Endothelial cell of umbilical vein (primary cell): ENCODE data around the gene TIMM50. TPM values are rescaled to one million over a fixed set of nuclear protein-coding genes. Genes with fewer than 3 reads are reported as not detected.

Experiments used
- BruUV-seq: library from RNA; stranded (reverse); fragments of 400-500 nt; replicated peaks from 2 replicates; lab custom pipeline; 2021; lab: Mats Ljungman, UMichigan
- CTCF ChIA-PET: fragments of 300-600, 350-600 bp; sonication (Branson Sonifier 250); formaldehyde crosslinking; loops from one replicate; lab custom pipeline; 2021; ENCODE audit warnings: antibody characterized with exemption, inconsistent platforms; lab: Charles Lee
- POLR2A ChIA-PET: fragments of 300-600, 350-600 bp; sonication (Branson Sonifier 250); formaldehyde crosslinking; loops from one replicate; lab custom pipeline; 2021; ENCODE audit warnings: antibody characterized with exemption, inconsistent platforms; lab: Charles Lee
- DNase-seq: peaks from one replicate; pipeline ENCODE4 v3.0.0-alpha.2; 2011; ENCODE audit warnings: low read depth, low spot score
- FAIRE-seq: peaks from 2 replicates; lab custom pipeline; 2011; peaks lifted over from hg19 to GRCh38; lab: Jason Lieb, UNC
- H2AFZ ChIP-seq: 2 replicates; pipeline ENCODE4 v1.6.0; 2012; ENCODE audit warnings: low read depth, low read length, control low read depth, inconsistent platforms
- H3K27ac ChIP-seq: 2 replicates; pipeline ENCODE4 v1.5.1; 2011; ENCODE audit warnings: low read depth, mild to moderate bottlenecking, control low read depth, low read length, moderate library complexity; ENCODE audit not compliant: insufficient read depth
- H3K27me3 ChIP-seq, 2 experiments: 2 replicates each; pipeline versions ENCODE4 v1.6.0 to v1.6.1; 2011; ENCODE audit warnings: low read length in 2 of 2, mixed read lengths in 1 of 2; ENCODE audit not compliant: control insufficient read depth in 2 of 2, insufficient read depth in 2 of 2
- H3K36me3 ChIP-seq, 2 experiments: 2 replicates in 1 of 2; 3 replicates in 1 of 2; pipeline ENCODE4 v1.5.1; 2011; ENCODE audit warnings: low read length in 2 of 2, mild to moderate bottlenecking in 1 of 2, moderate library complexity in 1 of 2; ENCODE audit not compliant: control insufficient read depth in 2 of 2, insufficient read depth in 2 of 2; ENCODE audit errors: extremely low read depth in 1 of 2
- H3K4me1 ChIP-seq: 3 replicates; pipeline ENCODE4 v1.5.1; 2011; ENCODE audit warnings: mild to moderate bottlenecking, low read length; ENCODE audit not compliant: control insufficient read depth, insufficient read depth; ENCODE audit errors: extremely low read depth
- H3K4me2 ChIP-seq: 2 replicates; pipeline ENCODE4 v1.6.1; 2011; ENCODE audit warnings: low read length, control low read depth, mixed read lengths; ENCODE audit not compliant: insufficient read depth
- H3K4me3 ChIP-seq, 3 experiments: fragments of 200-600 bp in 1 of 3; sonication (generic), shearing (Covaris generic) in 1 of 3; replicated peaks in 1 of 3; 2 replicates each; pipeline ENCODE4 v1.5.1; 2011 to 2016; ENCODE audit warnings: control low read depth in 3 of 3, low read length in 3 of 3, mild to moderate bottlenecking in 2 of 3, inconsistent platforms in 1 of 3, low read depth in 1 of 3, moderate library complexity in 1 of 3; ENCODE audit not compliant: insufficient read depth in 1 of 3
- H3K79me2 ChIP-seq: 2 replicates; pipeline ENCODE4 v1.6.0; 2012; ENCODE audit warnings: low read length, inconsistent platforms; ENCODE audit not compliant: control insufficient read depth, insufficient read depth
- H3K9ac ChIP-seq: replicated peaks from 2 replicates; pipeline ENCODE3; 2011; ENCODE audit warnings: low read length, control low read depth; ENCODE audit not compliant: insufficient read depth; ENCODE audit errors: extremely low read depth
- H3K9me1 ChIP-seq: replicated peaks from 3 replicates; pipeline ENCODE4 v1.6.0; 2011; ENCODE audit warnings: mild to moderate bottlenecking, low read length; ENCODE audit not compliant: control insufficient read depth, insufficient read depth; ENCODE audit errors: extremely low read depth
- H3K9me3 ChIP-seq: replicated peaks from 2 replicates; pipeline ENCODE4 v1.5.1; 2012; ENCODE audit warnings: low read length, inconsistent platforms; ENCODE audit not compliant: control insufficient read depth, insufficient read depth
- H4K20me1 ChIP-seq: replicated peaks from 2 replicates; pipeline ENCODE3; 2011; ENCODE audit warnings: mild to moderate bottlenecking, low read length; ENCODE audit not compliant: control insufficient read depth, insufficient read depth; ENCODE audit errors: extremely low read depth
- CTCF ChIP-seq, 2 donors: IDR thresholded peaks; 1 replicate in 1 of 2; 2 replicates in 1 of 2; pipeline ENCODE4 v1.5.1; 2011; ENCODE audit warnings: low read length in 2 of 2, mild to moderate bottlenecking in 2 of 2, moderate library complexity in 2 of 2, control low read depth in 1 of 2, inconsistent platforms in 1 of 2, low read depth in 1 of 2; ENCODE audit not compliant: insufficient read depth in 1 of 2; ENCODE audit errors: extremely low read depth in 1 of 2
- EZH2 ChIP-seq: IDR thresholded peaks from 2 replicates; pipeline ENCODE4 v1.6.1; 2012; ENCODE audit warnings: borderline replicate concordance, low read depth, mild to moderate bottlenecking, moderate library complexity, low read length, inconsistent platforms; ENCODE audit not compliant: severe bottlenecking
- GATA2 ChIP-seq: IDR thresholded peaks from 2 replicates; pipeline ENCODE4 v1.7.0; 2011; ENCODE audit warnings: low read depth, mild to moderate bottlenecking, moderate library complexity, mixed read lengths, low read length; ENCODE audit not compliant: insufficient read length, insufficient read depth
- MYC ChIP-seq: IDR thresholded peaks from one replicate; pipeline ENCODE4 v1.6.1; 2011; ENCODE audit warnings: mild to moderate bottlenecking, low read depth, low read length
- POLR2A ChIP-seq: IDR thresholded peaks from 2 replicates; pipeline ENCODE4 v1.6.1; 2012; ENCODE audit warnings: low read depth, mild to moderate bottlenecking, control low read depth, low read length
- POLR2AphosphoS5 ChIP-seq: IDR thresholded peaks from 2 replicates; pipeline ENCODE4 v1.6.1; 2012; ENCODE audit warnings: low read depth, mild to moderate bottlenecking, control low read depth, low read length, moderate library complexity; ENCODE audit not compliant: insufficient read depth
- dilution Hi-C: fragments of 300-500 bp; cut with MboI; formaldehyde crosslinking; loops from one replicate; pipeline ENCODE4 v1.15.0; 2019; ENCODE audit warnings: low sequenced_read_pairs; ENCODE audit not compliant: extremely low pct_ligation_motif_present
- intact Hi-C: fragments of 100-400 bp; cut with micrococcal nuclease; formaldehyde crosslinking; loops from one replicate; pipeline ENCODE4 v1.10.0; 2022
- polyA plus RNA-seq, 4 experiments: library from polyadenylated mRNA; depleted of rRNA in 3 of 4; stranded (reverse) in 3 of 4; unstranded in 1 of 4; fragments of >200 nt; gene quantifications; 2 replicates each; pipeline versions ENCODE4 v1.2.1 to v1.2.3, GENCODE V29; 2011 to 2012; ENCODE audit warnings: missing spikeins in 1 of 4
- total RNA-seq: library from RNA; stranded (reverse); gene quantifications from 2 replicates; pipeline ENCODE4 v1.2.3, GENCODE V29; 2021

TIMM50 gene
- total and polyA plus RNA-seq, 2 donors (not counting 3 experiments of a cell fraction or from before 2014, with no cell fraction given) = 85.7 to 118 TPM

DNA sequence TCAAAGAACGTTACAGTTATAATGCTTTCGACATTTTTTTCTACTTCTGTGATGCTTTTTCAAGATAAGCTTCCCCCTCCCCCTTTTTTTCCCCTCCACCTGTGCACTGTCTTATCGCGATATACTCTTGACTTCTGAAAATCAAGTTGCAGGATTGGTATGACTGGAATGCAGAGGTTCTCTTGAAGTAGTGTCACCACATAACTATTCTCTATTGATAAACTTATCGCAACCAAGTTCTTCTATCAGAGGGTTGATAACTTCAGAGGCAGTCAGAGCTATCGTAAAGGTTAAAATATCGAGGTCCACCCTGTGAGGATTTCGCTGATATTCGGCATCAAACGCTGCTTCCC lies 58.5 kb downstream of the TIMM50 start:
- peak overlapping the region; percentile 73 for H2AFZ ChIP-seq
- H3K79me2 ChIP-seq = peaks cover 11% of the 10 kb centered on the region
- CTCF ChIA-PET = interaction anchor here (0.7 to 2.1 kb wide), 3 partner anchors 41 to 141 kb away, joined by 3 to 8 read pairs (median 8); no protein-coding TSS in a partner anchor
- intact Hi-C loops (loop anchor here (10.0 kb wide), 2 partner anchors 94 to 414 kb away; partner anchors contain the start of genes PAK4 and SUPT5H), dilution Hi-C loops (no loop called here)
- BruUV-seq = no TSS peak
- no peaks in the 10 kb centered on the region for H3K36me3 ChIP-seq
- H3K9me1 ChIP-seq = no peaks in the 10 kb centered on the region
- H4K20me1 ChIP-seq = peaks cover 4% of the 10 kb centered on the region
- FAIRE-seq = peak; percentile 44
- H3K27ac ChIP-seq = peak overlapping the region; percentile 69
- peak; percentile 61 for DNase-seq
- H3K4me1 ChIP-seq = peaks cover 25% of the 10 kb centered on the region
- H3K9me3 ChIP-seq = no peaks in the 10 kb centered on the region
- no peak for TF ChIP-seq POLR2A
- no peak for TF ChIP-seq GATA2
- no peak for TF ChIP-seq POLR2AphosphoS5
- TF ChIP-seq CTCF (IDR thresholded peaks at IDR 0.05; ENCODE audit: extremely low read depth in 1 of 2, insufficient read depth in 1 of 2, low read depth in 1 of 2, low read length in 2 of 2) = no peak
- no peak for TF ChIP-seq MYC
- TF ChIP-seq EZH2 = no peak
- peak overlapping the region; percentile 82 for H3K9ac ChIP-seq
- POLR2A ChIA-PET = interaction anchor here (0.6 kb wide), 1 partner anchor 90 kb away, joined by 3 read pairs; no protein-coding TSS in a partner anchor
- H3K27me3 ChIP-seq = no peaks in the 10 kb centered on the region
- H3K4me2 ChIP-seq = peak overlapping the region; percentile 91
- H3K4me3 ChIP-seq = peak overlapping the region; percentile 53 to 89 (median 89)
